Measurements from ENCODE around the gene SYT11. TPM values are rescaled to one million over a fixed set of nuclear protein-coding genes. Genes with fewer than 3 reads are reported as not detected.

The SYT11 gene
- total RNA-seq, 1 donor from 2014 or later: 4.9 TPM

GRCh38 chr1:155856975-155857930 lies 2.1 kb upstream of the SYT11 start, which contains the start of gene GON4L:
GON4L (minus strand) TSS chr1:155857214; CDS start chr1:155853780, 3,434 bp downstream.
- Mint-ChIP-seq H3K27me3 (ENCODE audit: low read depth) (no peaks in the 10 kb centered on the region), H3K27ac (ENCODE audit: unreplicated experiment) (peak within 1 kb of the TSS; percentile 97), H3K36me3 (ENCODE audit: low read depth) (peaks cover 13% of the 10 kb centered on the region)

GRCh38 chr1:155858800-155859233 lies 550 bp upstream of the SYT11 start:
- DNase-seq (ENCODE audit: low spot score): no peak
- H3K27ac Mint-ChIP-seq (ENCODE audit: unreplicated experiment): peak overlapping the region; percentile 74
- TF ChIP-seq, protein P1, sequence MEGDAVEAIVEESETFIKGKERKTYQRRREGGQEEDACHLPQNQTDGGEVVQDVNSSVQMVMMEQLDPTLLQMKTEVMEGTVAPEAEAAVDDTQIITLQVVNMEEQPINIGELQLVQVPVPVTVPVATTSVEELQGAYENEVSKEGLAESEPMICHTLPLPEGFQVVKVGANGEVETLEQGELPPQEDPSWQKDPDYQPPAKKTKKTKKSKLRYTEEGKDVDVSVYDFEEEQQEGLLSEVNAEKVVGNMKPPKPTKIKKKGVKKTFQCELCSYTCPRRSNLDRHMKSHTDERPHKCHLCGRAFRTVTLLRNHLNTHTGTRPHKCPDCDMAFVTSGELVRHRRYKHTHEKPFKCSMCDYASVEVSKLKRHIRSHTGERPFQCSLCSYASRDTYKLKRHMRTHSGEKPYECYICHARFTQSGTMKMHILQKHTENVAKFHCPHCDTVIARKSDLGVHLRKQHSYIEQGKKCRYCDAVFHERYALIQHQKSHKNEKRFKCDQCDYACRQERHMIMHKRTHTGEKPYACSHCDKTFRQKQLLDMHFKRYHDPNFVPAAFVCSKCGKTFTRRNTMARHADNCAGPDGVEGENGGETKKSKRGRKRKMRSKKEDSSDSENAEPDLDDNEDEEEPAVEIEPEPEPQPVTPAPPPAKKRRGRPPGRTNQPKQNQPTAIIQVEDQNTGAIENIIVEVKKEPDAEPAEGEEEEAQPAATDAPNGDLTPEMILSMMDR (IDR thresholded peaks at IDR 0.05): no peak
- peaks cover 3% of the 10 kb centered on the region for H3K36me3 Mint-ChIP-seq (ENCODE audit: low read depth)
- H3K4me3 Mint-ChIP-seq (ENCODE audit: unreplicated experiment): peak overlapping the region; percentile 73
- H3K27me3 Mint-ChIP-seq (ENCODE audit: low read depth): peaks cover 3% of the 10 kb centered on the region
- H3K9me3 Mint-ChIP-seq (ENCODE audit: low read depth): no peaks in the 10 kb centered on the region
- peaks cover 34% of the 10 kb centered on the region for H3K4me1 Mint-ChIP-seq (ENCODE audit: low read depth)

More at GRCh38 chr1:155856975-155857930, 2.1 kb upstream of the SYT11 start, which contains the start of gene GON4L:
- TF ChIP-seq, protein P1 (IDR thresholded peaks at IDR 0.05): no peak
- DNase-seq (ENCODE audit: low spot score): peak; percentile 90
- Mint-ChIP-seq H3K4me1 (ENCODE audit: low read depth) (peaks cover 38% of the 10 kb centered on the region), H3K9me3 (ENCODE audit: low read depth) (no peaks in the 10 kb centered on the region), H3K4me3 (ENCODE audit: unreplicated experiment) (peak within 1 kb of the TSS; percentile 95)

GRCh38 chr1:155859881-155860871 lies 809 bp downstream of the SYT11 start:
- Mint-ChIP-seq H3K4me1 (ENCODE audit: low read depth) (peaks cover 32% of the 10 kb centered on the region), H3K27ac (ENCODE audit: unreplicated experiment) (no peak overlapping the region), H3K36me3 (ENCODE audit: low read depth) (peaks cover under 1% of the 10 kb centered on the region), H3K9me3 (ENCODE audit: low read depth) (no peaks in the 10 kb centered on the region), H3K4me3 (ENCODE audit: unreplicated experiment) (peak overlapping the region; percentile 73), H3K27me3 (ENCODE audit: low read depth) (peaks cover 3% of the 10 kb centered on the region)
- TF ChIP-seq, protein P1 (IDR thresholded peaks at IDR 0.05): no peak
- DNase-seq (ENCODE audit: low spot score): no peak

GRCh38 chr1:155860970-155861510 lies 1.7 kb downstream of the SYT11 start:
- no peaks in the 10 kb centered on the region for H3K36me3 Mint-ChIP-seq (ENCODE audit: low read depth)
- TF ChIP-seq, protein P1 (IDR thresholded peaks at IDR 0.05): no peak
- no peak overlapping the region for H3K4me3 Mint-ChIP-seq (ENCODE audit: unreplicated experiment)
- H3K27ac Mint-ChIP-seq (ENCODE audit: unreplicated experiment): no peak overlapping the region
- DNase-seq (ENCODE audit: low spot score): no peak
- H3K9me3 Mint-ChIP-seq (ENCODE audit: low read depth): no peaks in the 10 kb centered on the region
- peaks cover 28% of the 10 kb centered on the region for H3K4me1 Mint-ChIP-seq (ENCODE audit: low read depth)
- H3K27me3 Mint-ChIP-seq (ENCODE audit: low read depth): peaks cover 3% of the 10 kb centered on the region
